ENCODE measurements around the gene KNTC1.

- TF ChIP-seq CTCF (IDR thresholded peaks at IDR 0.05) (no peak), POLR2A (IDR thresholded peaks at IDR 0.05) (no peak)
Measured at GRCh38 chr12:122659579-122659978, 132.5 kb downstream of the KNTC1 start.
